Measurements from ENCODE around the gene HTRA2. TPM values are rescaled to one million over a fixed set of nuclear protein-coding genes. Genes with fewer than 3 reads are reported as not detected.
A peak's percentile ranks its signal among the peaks of the same experiment; 100 is the strongest.

Gene HTRA2
- total RNA-seq, 1 donor from 2014 or later: 53.1 TPM

GRCh38 chr2:74536166-74536950, 6.6 kb downstream of the HTRA2 start:
- H3K4me3 Mint-ChIP-seq: no peak overlapping the region
- no peaks in the 10 kb centered on the region for H3K27me3 Mint-ChIP-seq
- no peak overlapping the region for H3K27ac Mint-ChIP-seq
- ChIA-PET CTCF (no interaction called here), POLR2A (interaction anchor here (1.1 kb wide), 1 partner anchor 40 kb away, joined by 3 read pairs; no protein-coding TSS in a partner anchor)
- H3K4me1 Mint-ChIP-seq: peaks cover 42% of the 10 kb centered on the region
- intact Hi-C loops (cut with micrococcal nuclease): no loop called here
- TF ChIP-seq, protein P1, sequence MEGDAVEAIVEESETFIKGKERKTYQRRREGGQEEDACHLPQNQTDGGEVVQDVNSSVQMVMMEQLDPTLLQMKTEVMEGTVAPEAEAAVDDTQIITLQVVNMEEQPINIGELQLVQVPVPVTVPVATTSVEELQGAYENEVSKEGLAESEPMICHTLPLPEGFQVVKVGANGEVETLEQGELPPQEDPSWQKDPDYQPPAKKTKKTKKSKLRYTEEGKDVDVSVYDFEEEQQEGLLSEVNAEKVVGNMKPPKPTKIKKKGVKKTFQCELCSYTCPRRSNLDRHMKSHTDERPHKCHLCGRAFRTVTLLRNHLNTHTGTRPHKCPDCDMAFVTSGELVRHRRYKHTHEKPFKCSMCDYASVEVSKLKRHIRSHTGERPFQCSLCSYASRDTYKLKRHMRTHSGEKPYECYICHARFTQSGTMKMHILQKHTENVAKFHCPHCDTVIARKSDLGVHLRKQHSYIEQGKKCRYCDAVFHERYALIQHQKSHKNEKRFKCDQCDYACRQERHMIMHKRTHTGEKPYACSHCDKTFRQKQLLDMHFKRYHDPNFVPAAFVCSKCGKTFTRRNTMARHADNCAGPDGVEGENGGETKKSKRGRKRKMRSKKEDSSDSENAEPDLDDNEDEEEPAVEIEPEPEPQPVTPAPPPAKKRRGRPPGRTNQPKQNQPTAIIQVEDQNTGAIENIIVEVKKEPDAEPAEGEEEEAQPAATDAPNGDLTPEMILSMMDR (IDR thresholded peaks at IDR 0.05): no peak
- peaks cover 2% of the 10 kb centered on the region for H3K9me3 Mint-ChIP-seq
- no peak for ATAC-seq (ENCODE audit: low read depth)
- no peak for DNase-seq
- peaks cover 21% of the 10 kb centered on the region for H3K36me3 Mint-ChIP-seq (ENCODE audit: low read depth)

- no peak overlapping the region for H3K4me3 Mint-ChIP-seq
- peaks cover 2% of the 10 kb centered on the region for H3K9me3 Mint-ChIP-seq
- TF ChIP-seq, protein P1 (IDR thresholded peaks at IDR 0.05): no peak
- ChIA-PET CTCF (no interaction called here), POLR2A (no interaction called here)
- ATAC-seq (ENCODE audit: low read depth) (no peak), DNase-seq (no peak)
- no peaks in the 10 kb centered on the region for H3K27me3 Mint-ChIP-seq
- H3K27ac Mint-ChIP-seq: no peak overlapping the region
- H3K4me1 Mint-ChIP-seq: peaks cover 34% of the 10 kb centered on the region
- intact Hi-C loops (cut with micrococcal nuclease): no loop called here
- peaks cover 14% of the 10 kb centered on the region for H3K36me3 Mint-ChIP-seq (ENCODE audit: low read depth)
Observed at GRCh38 chr2:74537140-74537539, 7.4 kb downstream of the HTRA2 start.

GRCh38 chr2:74538881-74539339, 9.2 kb downstream of the HTRA2 start:
- peak; percentile 77 for ATAC-seq (ENCODE audit: low read depth)
- Mint-ChIP-seq H3K36me3 (ENCODE audit: low read depth) (peaks cover 1% of the 10 kb centered on the region), H3K4me1 (peaks cover 31% of the 10 kb centered on the region), H3K27ac (peak overlapping the region; percentile 89), H3K9me3 (peaks cover 2% of the 10 kb centered on the region), H3K27me3 (no peaks in the 10 kb centered on the region), H3K4me3 (peak overlapping the region; percentile 81)
- intact Hi-C loops (cut with micrococcal nuclease): loop anchor here (1.0 kb wide), 1 partner anchor 10 kb away; the partner anchor contains the start of genes AUP1 and HTRA2
- no peak for DNase-seq
- ChIA-PET CTCF (interaction anchor here (0.5 to 1.9 kb wide), 4 partner anchors 8 to 49 kb away, joined by 3 to 6 read pairs (median 4); partner anchors contain the start of genes AUP1, HTRA2 and PCGF1), POLR2A (interaction anchor here (0.6 to 2.3 kb wide), 14 partner anchors 9 to 361 kb away, joined by 3 to 26 read pairs (median 5); partner anchors contain the start of genes AUP1, C2orf81, CCDC142 and HTRA2)
- TF ChIP-seq, protein P1 (IDR thresholded peaks at IDR 0.05): no peak

DNA sequence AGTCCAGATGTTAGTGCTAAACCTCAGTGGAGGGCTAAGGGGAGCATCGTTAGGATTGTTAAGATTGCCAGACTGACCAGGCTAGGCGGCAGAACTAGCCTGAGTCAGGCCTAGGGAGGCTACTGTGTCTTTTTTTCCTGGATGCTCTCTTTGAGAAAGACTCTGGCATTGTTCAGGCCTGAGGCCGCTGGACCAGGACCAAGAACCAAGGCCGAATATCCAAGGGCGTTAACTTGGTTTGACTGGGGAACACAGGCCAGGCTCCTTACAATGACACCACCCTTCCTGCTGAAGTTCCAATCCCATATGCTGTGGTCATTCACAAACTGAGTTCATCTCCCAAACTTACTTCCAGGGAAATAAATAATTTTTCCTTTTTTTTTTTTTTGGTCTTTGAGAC, 10.6 kb downstream of the HTRA2 start:
- H3K4me3 Mint-ChIP-seq: no peak overlapping the region
- peaks cover 31% of the 10 kb centered on the region for H3K4me1 Mint-ChIP-seq
- no peak overlapping the region for H3K27ac Mint-ChIP-seq
- ATAC-seq (ENCODE audit: low read depth) (no peak), DNase-seq (no peak)
- H3K9me3 Mint-ChIP-seq: peaks cover 2% of the 10 kb centered on the region
- CTCF ChIA-PET: interaction anchor here (1.9 kb wide), 1 partner anchor 33 kb away, joined by 5 read pairs; the partner anchor contains the start of gene PCGF1
- TF ChIP-seq, protein P1 (IDR thresholded peaks at IDR 0.05): no peak
- POLR2A ChIA-PET: interaction anchor here (0.9 to 2.3 kb wide), 4 partner anchors 12 to 33 kb away, joined by 3 to 20 read pairs (median 8); partner anchors contain the start of genes LOXL3 and PCGF1
- intact Hi-C loops (cut with micrococcal nuclease): no loop called here
- no peaks in the 10 kb centered on the region for H3K36me3 Mint-ChIP-seq (ENCODE audit: low read depth)
- no peaks in the 10 kb centered on the region for H3K27me3 Mint-ChIP-seq

DNA sequence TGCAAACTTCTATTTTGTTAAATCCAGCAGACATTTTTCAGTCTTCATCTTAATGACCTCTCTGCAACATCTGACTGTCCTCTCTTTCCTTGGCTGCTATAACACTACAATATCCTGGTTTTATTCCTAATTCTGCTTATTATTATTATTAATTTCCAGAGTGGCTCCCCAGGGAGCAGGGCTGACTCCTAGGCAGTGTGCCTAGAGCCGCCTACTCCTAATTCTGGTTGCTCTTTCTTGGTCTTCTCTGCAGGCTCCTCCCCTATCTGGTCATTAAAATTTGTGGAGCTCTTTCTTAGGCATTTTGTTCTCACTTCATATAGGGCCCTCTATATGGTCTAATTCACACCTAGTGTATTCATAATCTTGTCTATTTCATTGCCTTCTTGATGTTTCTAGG, 13.2 kb downstream of the HTRA2 start:
- Mint-ChIP-seq H3K4me3 (no peak overlapping the region), H3K36me3 (ENCODE audit: low read depth) (no peaks in the 10 kb centered on the region), H3K27me3 (peaks cover 6% of the 10 kb centered on the region), H3K9me3 (peaks cover 2% of the 10 kb centered on the region), H3K4me1 (peaks cover 23% of the 10 kb centered on the region), H3K27ac (no peak overlapping the region)
- ChIA-PET CTCF (interaction anchor here (2.7 kb wide), 1 partner anchor 60 kb away, joined by 14 read pairs; the partner anchor contains the start of genes CCDC142 and TTC31), POLR2A (interaction anchor here (0.7 to 0.9 kb wide), 2 partner anchors 12 to 40 kb away, joined by 3 to 9 read pairs; no protein-coding TSS in a partner anchor)
- DNase-seq: no peak
- ATAC-seq (ENCODE audit: low read depth): no peak
- intact Hi-C loops (cut with micrococcal nuclease): no loop called here
- TF ChIP-seq, protein P1 (IDR thresholded peaks at IDR 0.05): no peak

Measured in activated B cell treated with CpG ODN at 0.5 μM for 24 hours (primary cell).